ENCODE results near the gene FBXL16.

- no peak for TF ChIP-seq CTCF (IDR thresholded peaks at IDR 0.05; ENCODE audit: low read depth, low read length, poor library complexity, severe bottlenecking)
- TF ChIP-seq EZH2phosphoT487 (IDR thresholded peaks at IDR 0.05; ENCODE audit: borderline replicate concordance, low read length) = no peak
Observed at GRCh38 chr16:700684-701584, 4.7 kb downstream of the FBXL16 start.
